BJ (cell line): ENCODE measurements around the gene COL3A1. TPM values are rescaled to one million over a fixed set of nuclear protein-coding genes. Genes with fewer than 3 reads are reported as not detected.

Source experiments
- CTCF ChIA-PET: fragments of 350-600 bp; formaldehyde crosslinking; extraction: SDS; loops from one replicate; lab custom pipeline; 2021; ENCODE audit warnings: antibody characterized with exemption, inconsistent platforms; lab: Yijun Ruan, JAX
- POLR2A ChIA-PET: fragments of 300-600 bp; sonication (Branson Sonifier 250); formaldehyde crosslinking; extraction: SDS; loops from one replicate; lab custom pipeline; 2021; ENCODE audit warnings: antibody characterized with exemption; lab: Charles Lee
- DNase-seq: peaks from one replicate; pipeline ENCODE4 v3.0.0-alpha.2; 2011; ENCODE audit warnings: low read depth
- H3K27me3 ChIP-seq: 2 replicates; pipeline ENCODE4 v1.6.0; 2011; ENCODE audit warnings: low read length; ENCODE audit not compliant: control insufficient read depth, insufficient read depth
- H3K36me3 ChIP-seq: 2 replicates; pipeline ENCODE4 v1.5.1; 2011; ENCODE audit warnings: low read length; ENCODE audit not compliant: control insufficient read depth, insufficient read depth
- H3K4me3 ChIP-seq: 2 replicates; pipeline ENCODE4 v1.5.1; 2011; ENCODE audit warnings: low read depth, mild to moderate bottlenecking, control low read depth, low read length
- CTCF ChIP-seq: IDR thresholded peaks from 2 replicates; pipeline ENCODE4 v1.5.1; 2011; ENCODE audit warnings: low read depth, mild to moderate bottlenecking, control low read depth, inconsistent platforms, low read length, moderate library complexity; ENCODE audit not compliant: insufficient read depth
- polyA plus RNA-seq: library from polyadenylated mRNA; depleted of rRNA; stranded (reverse); fragments of >200 nt; gene quantifications from 2 replicates; pipeline ENCODE4 v1.2.3, GENCODE V29; 2011

Gene COL3A1
- polyA plus RNA-seq, 1 experiment, result 1,450 TPM

DNA sequence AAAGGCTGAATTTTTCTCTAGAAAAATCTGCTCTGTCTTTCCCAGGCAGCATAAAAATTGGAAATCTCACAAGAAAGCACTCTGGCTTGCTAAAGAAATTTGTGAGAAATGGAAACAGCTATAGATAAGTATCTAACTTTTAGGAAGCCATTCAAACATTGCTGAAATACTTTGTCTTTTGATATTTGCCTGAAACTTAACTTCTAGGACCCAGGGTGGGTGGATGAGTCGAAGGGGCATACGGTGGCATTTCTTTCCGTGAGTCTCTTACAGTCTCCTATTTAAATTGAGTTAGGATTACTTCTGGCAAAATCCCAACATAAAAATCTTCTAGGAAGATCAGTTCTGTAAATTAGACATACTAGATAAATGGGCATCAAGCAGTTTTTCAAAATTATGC lies 532 bp upstream of the COL3A1 start:
- no peak for TF ChIP-seq CTCF
- H3K4me3 ChIP-seq, result peak overlapping the region; percentile 67
- no peaks in the 10 kb centered on the region for H3K27me3 ChIP-seq
- no peaks in the 10 kb centered on the region for H3K36me3 ChIP-seq
- no peak for DNase-seq
- CTCF ChIA-PET, result interaction anchor here (1.1 kb wide), 1 partner anchor 10 kb away, joined by 3 read pairs; no protein-coding TSS in a partner anchor
- POLR2A ChIA-PET, result interaction anchor here (0.5 kb wide), 1 partner anchor 426 kb away, joined by 10 read pairs; no protein-coding TSS in a partner anchor

DNA sequence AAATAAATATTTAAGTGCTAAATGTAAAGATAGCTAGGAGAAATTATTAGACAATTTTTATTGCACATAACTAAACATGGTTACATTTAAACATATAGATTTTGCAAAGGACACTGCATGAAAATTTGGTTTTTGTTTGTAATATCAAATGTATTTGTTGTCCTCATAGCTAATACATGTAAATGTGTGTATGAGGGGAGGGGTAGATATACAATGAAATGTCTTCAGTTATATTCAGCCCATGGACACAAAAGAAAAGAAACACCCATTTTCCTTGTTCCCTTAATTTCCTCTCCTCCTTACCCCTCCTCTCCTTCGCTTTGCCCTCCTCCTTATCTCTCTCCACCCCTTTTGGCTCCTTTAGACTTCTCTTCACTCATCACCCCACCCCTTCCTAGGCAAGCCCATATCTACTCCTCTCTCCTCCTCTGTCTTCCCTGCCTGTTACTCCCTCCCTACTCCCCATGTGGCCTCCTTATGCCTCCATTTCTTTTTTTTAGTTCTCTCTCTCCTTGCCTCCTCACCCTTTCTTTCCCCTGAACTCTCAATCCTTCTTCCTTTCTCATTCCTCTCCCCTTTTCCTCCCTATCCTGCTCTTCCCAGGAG lies 1.4 kb downstream of the COL3A1 start:
- CTCF ChIA-PET, result interaction anchor here (0.6 to 1.7 kb wide), 6 partner anchors 74 to 456 kb away, joined by 3 to 12 read pairs (median 4); no protein-coding TSS in a partner anchor
- no peak for TF ChIP-seq CTCF
- Histone ChIP-seq H3K4me3 (peak overlapping the region; percentile 67), H3K36me3 (no peaks in the 10 kb centered on the region), H3K27me3 (no peaks in the 10 kb centered on the region)
- POLR2A ChIA-PET, result interaction anchor here (0.5 kb wide), 1 partner anchor 307 kb away, joined by 3 read pairs; no protein-coding TSS in a partner anchor
- peak; percentile 75 for DNase-seq

GRCh38 chr2:188976545-188977268 lies 2.5 kb downstream of the COL3A1 start:
- ChIA-PET POLR2A (interaction anchor here (0.6 to 1.3 kb wide), 3 partner anchors 165 to 788 kb away, joined by 3 to 5 read pairs (median 3); no protein-coding TSS in a partner anchor), CTCF (interaction anchor here (0.8 to 1.7 kb wide), 10 partner anchors 10 to 452 kb away, joined by 3 to 12 read pairs (median 4); no protein-coding TSS in a partner anchor)
- no peaks in the 10 kb centered on the region for H3K27me3 ChIP-seq
- H3K4me3 ChIP-seq, result peak overlapping the region; percentile 67
- peak; percentile 55 for TF ChIP-seq CTCF
- H3K36me3 ChIP-seq, result no peaks in the 10 kb centered on the region
- no peak for DNase-seq

DNA sequence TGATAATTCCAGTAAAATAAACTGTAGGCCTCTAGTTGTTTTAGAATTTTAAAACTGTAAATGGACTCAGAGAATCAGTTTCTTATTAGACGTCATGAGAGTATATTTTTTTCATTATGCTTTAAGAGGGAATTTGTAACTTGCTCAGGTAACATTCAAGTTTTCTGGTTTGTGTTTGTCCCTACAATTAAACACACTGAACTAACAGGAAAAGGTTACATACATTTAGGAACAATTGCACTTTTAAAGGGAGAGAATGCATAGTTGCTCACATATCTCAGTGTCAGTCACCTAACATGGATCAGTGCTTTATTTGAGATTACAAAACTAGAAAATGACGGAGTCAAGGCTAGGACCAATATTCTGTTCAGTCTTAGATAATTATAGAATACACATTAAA lies 3.1 kb downstream of the COL3A1 start:
- no peak for TF ChIP-seq CTCF
- DNase-seq, result no peak
- POLR2A ChIA-PET, result interaction anchor here (1.3 kb wide), 1 partner anchor 166 kb away, joined by 5 read pairs; no protein-coding TSS in a partner anchor

More for the DNA sequence above, 3.1 kb downstream of the COL3A1 start:
- peak overlapping the region; percentile 67 for H3K4me3 ChIP-seq
- CTCF ChIA-PET, result interaction anchor here (0.8 to 1.7 kb wide), 7 partner anchors 11 to 452 kb away, joined by 3 to 12 read pairs (median 4); no protein-coding TSS in a partner anchor
- no peaks in the 10 kb centered on the region for H3K36me3 ChIP-seq
- H3K27me3 ChIP-seq, result no peaks in the 10 kb centered on the region
